Loucy (cell line): ENCODE results near the gene AKAIN1.

ENCODE experiments used
- EZH2phosphoT487 ChIP-seq: fragments of 200-600 bp; IDR thresholded peaks from 2 replicates; pipeline ENCODE4 v1.6.1; 2018; ENCODE audit warnings: antibody characterized with exemption, mild to moderate bottlenecking, moderate library complexity, borderline replicate concordance
- TF ChIP-seq, protein P1 (sequence below): fragments of 200-600 bp; sonication (generic); conservative IDR thresholded peaks from 2 replicates; pipeline ENCODE4 v1.5.1; 2014; ENCODE audit warnings: mild to moderate bottlenecking, antibody characterized with exemption, low read length

DNA sequence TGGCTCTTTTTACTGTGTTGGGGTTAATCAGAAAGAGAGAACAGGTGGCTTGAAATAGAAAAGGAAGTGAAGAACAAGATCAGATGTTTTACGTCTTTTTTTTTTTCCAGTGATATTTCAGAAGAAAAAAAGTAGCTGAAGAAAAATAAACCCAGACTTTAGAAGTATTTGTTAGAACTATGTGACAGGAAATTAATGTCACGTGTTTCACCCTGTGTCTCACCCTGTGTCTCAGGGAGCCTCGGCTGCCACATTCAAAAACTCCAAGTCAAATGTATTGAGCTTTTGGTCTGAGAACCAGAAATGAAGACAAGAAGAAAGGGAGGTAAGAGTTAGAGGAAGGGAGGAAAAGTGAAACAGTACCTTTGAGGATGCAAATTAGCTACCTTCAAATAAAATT, 38.0 kb downstream of the AKAIN1 start:
- TF ChIP-seq, protein P1, sequence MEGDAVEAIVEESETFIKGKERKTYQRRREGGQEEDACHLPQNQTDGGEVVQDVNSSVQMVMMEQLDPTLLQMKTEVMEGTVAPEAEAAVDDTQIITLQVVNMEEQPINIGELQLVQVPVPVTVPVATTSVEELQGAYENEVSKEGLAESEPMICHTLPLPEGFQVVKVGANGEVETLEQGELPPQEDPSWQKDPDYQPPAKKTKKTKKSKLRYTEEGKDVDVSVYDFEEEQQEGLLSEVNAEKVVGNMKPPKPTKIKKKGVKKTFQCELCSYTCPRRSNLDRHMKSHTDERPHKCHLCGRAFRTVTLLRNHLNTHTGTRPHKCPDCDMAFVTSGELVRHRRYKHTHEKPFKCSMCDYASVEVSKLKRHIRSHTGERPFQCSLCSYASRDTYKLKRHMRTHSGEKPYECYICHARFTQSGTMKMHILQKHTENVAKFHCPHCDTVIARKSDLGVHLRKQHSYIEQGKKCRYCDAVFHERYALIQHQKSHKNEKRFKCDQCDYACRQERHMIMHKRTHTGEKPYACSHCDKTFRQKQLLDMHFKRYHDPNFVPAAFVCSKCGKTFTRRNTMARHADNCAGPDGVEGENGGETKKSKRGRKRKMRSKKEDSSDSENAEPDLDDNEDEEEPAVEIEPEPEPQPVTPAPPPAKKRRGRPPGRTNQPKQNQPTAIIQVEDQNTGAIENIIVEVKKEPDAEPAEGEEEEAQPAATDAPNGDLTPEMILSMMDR = no peak
- no peak for TF ChIP-seq EZH2phosphoT487
